ENCODE results near the gene ASMTL.
"Not testable (repeated sequence)": the region's sequence is repeated elsewhere in the genome, so short reads cannot be mapped to it uniquely, and the experiment has no call there.

The ASMTL gene

DNA sequence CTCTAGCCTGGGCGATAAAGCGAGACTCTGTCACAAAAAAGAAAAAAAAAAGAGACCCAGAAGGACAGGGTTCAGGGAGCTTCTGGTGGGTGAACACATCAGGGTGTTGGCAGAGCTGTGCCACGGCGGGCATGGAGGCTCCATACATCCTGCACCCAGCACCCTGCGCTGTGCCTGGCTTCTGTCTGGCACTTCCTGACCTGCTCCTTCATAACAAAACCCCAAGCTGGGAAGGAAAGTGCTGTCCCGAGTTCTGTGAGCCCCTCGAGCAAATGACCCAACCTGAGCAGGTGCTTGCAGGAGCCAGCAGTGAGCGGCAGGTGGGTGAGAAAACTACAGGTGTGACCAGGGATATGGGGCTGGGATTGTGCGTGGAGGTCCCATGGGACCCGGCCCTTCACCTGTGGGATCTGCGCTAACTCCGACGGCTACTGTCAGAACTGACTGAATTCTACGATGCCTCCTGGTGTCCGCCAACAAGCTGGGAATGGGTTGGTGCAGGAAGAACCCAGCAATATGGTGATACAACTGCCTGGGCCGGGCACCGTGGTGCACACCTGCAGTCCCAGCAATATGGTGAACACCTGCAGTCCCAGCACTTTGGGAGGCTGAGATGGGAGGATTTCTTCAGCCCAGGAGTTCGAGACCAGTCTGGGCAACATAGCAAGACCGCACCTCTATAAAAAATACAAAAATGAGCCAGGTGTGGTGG lies 18.9 kb downstream of the ASMTL start:
- no peak for DNase-seq

DNA sequence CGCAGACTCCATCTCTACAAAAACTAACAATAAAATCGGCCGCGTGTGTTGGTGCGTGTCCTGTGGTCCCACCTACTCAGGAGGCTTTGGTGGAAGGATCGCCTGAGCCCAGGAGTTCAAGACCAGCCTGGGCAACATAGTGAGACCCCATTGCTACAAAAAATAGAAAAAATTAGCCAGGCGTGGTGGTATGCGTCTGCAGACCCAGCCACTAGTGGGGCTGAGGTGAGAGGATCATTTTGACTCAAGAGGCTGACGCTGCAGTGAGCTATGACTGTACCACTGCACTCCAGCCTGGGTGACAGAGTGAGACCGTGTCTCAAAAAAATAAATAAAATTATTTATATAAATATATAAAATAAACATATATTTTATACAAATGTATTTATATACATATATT lies 22.3 kb downstream of the ASMTL start:
- no peak for DNase-seq

DNA sequence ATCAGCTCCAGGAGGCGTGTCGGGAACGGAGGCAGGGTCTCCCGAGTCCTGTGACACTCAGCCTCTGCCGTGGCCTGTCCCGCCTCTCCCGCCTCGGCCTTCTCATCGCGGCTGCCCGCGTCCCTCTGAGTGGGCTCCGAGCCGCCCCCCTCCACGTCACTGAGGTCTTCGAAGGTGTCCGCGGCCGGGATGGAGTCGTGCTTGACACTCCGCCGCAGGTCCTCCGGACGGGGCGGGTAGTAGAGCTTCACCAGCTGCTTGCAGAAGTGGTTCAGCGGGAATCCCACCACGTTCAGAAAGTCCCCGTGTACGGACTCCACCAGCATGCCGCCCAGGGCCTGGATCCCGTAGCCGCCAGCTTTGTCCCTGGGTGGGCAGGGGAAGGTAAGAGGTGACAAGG lies 25.0 kb downstream of the ASMTL start:
- no peak for DNase-seq

DNA sequence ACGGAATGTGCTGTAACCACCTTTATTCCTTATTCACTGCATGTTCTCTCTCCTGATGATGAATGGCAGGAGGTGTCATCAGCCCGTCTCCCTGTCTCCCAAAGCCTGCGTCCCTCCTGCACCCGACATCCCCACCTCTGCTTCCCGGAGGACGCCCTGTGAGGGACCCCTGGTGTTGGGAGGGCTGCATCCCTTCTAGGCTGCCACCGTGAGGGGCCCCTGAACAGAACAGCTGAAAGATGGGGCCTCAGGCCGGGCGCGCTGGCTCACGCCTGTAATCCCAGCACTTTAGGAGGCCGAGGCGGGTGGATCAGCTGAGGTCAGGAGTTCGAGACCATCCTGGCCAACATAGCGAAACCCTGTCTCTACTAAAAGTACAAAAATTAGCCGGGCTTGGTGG lies 26.4 kb downstream of the ASMTL start:
- DNase-seq = not testable (repeated sequence)

DNA sequence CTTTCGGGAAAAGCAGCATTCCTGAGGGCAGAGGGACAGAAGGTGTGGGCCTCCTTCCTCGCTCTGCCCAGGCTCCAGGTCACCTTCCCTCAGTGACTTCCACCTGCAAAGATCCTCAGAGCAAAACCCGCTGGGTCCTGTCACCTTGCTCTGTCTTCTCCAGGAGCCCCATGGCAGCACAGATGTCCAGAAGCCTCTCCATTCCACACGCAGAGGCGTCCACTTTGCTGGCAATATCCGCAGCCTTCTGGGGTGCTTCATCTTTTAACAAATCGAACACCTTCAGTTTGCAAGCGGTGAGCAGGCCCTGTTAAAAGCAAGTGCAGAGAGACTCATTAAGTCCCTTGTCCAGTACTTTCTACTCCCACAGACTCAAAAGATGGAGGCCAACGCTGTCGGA lies 27.3 kb downstream of the ASMTL start:
- no peak for DNase-seq

DNA sequence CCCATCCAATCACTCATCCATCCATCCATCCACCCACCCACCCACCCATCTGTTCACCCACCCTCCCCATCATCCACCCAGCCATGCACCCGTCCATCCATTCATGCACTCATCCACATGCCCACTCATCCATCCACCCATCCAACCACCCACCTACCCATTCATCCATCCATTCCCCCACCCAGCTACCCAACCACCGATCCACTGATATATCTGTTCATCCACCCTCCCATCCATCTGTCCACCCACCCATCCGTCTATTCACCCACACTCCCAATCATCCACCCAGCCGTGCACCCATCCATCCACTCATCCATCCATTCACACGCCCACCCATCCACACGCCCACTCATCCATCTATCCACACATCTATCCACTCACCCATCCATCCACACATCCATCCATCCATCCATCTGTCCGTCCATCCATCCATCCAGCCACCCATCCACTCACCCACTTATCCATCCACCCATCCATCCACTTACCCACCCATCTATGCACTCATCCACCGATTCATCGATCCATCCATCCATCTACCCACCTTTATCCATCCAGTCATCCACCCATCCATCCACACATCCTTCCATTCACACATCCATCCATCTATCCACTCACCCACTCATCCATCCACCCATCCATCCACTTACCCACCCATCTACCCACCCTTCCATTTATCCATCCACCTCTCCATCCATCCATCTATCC lies 28.4 kb downstream of the ASMTL start:
- no peak for DNase-seq

DNA sequence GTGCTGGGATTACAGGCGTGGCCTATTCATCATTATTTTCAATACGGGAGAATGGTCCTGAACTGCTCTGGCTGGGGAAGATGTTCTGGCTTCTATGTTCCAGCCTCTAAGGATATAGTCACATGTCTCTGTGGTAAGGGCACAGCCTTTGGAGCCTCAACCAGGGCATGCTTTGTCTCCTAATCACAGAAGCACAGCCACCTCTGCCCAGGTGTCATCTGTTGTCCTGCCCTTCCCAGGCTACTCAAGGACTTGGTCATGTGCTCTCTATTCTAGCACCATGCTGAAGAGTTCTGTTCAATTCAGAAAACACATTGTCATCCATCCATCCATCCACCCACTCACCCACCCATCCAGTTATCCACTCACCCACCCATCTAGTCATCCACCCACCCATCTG lies 29.5 kb downstream of the ASMTL start:
- DNase-seq = no peak

DNA sequence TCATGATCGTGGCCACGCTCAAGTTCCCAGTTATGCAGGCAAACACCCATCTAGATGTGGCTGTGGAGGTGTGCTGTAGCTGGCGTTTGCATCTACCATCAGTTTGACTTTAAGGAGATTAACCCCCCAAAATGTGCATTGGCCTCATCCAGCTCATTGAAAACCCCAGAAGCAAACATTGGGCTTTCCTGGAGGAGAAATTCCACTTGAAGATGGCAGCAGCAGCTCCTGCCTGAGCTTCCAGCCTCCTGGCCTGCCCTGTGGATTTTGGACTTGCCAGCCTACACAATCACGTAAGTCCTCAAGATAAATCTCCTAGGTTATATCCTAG lies 30.6 kb downstream of the ASMTL start:
- no peak for DNase-seq

DNA sequence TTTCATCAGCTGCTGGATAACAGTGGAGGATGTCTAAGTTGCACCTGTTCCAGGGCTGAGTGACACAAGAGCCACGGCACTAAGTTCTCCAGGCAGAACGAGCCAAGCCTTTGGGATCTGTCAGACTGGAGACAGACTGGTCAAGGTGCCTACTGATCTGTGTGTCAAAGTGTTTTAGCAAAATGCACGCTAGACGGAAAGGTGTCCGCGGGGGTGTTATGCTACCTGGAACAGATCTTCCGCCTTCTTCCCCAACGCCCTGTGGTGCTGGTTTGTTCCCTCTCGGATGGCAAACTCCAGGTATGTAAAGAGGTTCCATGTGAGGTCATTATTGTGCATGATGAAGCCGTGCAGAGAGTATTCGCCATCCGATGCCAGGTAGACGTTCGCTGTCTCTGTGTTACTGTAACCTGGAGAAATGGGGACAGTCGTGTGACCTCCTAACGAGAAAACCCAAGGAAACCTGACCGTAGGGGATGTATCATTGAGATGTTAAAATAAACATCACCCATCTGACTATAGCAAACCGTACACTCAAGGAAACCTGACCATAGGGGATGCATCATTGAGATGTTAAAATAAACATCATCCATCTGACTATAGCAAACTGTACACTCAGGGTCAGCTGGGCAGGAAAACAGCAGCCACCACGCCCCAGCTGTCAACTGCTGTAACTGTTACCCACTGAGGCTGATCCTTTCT lies 31.1 kb downstream of the ASMTL start:
- DNase-seq = no peak

DNA sequence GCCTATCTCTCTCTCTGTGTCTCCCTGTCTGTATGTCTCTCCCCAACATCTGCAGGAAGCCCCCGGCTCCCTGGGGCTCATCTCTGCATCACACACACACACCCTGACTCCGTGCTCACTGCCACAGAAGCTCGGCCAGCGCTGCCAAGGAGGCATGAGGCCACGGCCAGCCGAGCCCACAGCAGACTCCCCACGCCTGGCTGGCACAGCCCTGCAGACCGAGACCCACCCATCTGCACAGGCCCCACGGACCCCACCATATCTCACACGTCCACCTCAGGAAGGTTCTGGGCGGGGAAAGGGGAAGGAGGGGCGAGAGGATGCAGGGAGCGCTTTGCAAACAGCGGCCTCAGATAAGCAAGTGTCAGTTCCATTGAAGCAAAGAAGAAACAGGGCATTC lies 32.3 kb downstream of the ASMTL start:
- DNase-seq = no peak

DNA sequence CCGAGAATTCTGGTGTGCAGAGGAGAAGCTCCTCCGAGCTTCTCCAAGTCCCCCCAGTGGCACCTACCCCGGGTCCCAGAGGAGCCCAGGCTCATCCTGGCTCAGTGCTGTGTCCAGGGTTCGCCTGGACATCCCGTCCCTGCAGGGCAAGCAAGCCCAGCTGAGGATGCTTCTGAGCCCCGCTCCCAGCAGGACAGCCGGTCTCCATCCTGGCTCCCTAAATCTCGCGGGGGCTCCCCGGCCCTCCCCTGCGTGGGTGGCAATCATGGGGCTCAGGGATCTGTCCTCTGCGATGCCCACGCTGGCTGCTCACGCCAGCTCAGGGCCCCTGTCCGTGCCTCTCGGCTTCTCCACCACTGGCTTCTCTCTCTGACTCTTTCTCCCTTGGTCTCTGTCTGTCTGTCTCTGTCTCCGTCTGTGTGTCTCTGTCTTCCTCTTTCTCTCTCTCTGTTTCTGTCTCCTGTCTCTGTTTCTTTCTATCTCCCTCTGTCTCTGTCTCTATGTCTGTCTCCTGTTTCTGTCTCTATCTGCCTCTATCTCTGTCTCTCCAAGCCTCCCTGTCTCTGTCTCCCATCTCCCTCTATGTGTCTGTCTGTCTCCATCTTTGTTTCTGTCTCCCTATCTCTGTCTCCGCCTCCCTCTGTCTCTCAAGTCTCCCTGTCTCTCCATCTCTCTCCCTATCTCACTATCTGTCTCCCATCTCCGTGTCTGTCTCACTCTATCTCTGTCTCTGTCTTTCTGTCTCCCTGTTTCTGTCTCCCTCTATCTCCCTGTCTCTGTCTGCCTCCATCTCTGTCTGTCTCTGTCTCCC lies 33.0 kb downstream of the ASMTL start:
- DNase-seq = no peak

DNA sequence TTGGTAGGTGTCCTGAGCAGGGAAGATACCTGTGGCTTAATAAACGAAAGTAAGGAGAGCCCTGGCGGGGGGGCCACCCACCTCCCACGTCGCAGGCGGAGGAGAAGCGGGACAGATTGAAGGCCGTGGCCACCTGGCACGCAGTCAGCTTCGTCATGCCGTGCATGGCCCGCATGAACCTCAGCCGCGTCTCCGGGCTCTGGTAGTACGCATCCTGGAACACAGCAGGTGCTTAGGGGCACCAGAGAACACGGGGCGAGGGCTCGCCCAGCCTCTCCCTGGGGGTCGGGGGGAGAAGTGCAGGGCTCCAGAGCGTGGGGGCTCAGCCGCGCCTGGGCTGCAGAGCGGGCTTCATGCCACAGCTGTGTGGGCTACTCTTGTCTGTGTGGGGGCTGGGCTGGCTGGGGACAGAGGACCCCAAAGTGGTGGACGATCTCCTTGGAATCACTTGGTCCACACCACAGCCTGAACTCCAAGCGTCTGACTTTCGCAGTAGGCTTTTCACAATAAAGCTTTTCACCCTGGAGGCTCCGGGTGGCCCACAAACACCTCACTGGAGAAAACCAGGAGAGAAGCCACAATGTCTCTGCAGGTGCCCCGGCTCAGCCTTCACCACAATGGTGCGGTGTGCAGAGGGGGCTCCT lies 33.7 kb downstream of the ASMTL start:
- DNase-seq = no peak

DNA sequence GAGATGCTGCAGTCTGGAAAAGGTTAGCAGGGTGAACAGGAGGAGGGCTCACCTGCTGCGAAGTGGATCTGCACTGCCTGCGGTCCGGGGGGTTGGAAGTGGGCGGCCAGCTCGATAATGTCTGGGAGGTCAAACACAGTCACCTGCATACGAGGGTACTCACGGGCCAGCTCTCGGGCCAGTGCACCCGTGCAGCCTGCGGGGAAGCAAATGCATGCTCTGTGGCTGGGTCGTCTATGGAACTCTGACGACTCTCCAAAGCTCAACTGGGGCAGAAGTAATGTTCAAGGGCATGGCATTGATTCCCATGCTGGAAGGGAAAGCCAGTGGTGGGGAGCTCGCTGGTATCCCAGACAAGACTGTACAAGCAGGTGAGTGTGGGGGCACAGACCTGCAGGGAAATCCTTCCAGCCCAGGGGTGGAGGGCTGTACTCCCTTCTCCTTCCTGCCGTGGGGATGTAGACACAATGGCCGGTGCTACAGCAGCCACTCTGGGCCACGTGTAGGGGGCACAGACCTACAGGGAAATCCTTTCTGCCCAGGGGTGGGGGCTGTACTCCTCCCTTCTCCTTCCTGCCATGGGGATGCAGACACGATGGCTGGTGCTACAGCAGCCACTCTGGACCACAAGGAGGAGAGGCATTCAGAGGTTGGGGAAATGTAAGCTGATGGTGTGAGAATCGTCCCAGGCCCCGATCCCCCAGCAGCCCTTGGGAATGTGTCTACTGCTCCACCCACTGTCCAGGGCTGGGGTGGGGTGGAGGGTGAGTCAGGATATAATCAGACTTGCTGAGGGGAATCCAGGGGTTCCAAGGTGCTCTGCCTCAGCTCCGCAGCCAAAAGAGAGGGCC lies 34.6 kb downstream of the ASMTL start:
- DNase-seq = no peak

DNA sequence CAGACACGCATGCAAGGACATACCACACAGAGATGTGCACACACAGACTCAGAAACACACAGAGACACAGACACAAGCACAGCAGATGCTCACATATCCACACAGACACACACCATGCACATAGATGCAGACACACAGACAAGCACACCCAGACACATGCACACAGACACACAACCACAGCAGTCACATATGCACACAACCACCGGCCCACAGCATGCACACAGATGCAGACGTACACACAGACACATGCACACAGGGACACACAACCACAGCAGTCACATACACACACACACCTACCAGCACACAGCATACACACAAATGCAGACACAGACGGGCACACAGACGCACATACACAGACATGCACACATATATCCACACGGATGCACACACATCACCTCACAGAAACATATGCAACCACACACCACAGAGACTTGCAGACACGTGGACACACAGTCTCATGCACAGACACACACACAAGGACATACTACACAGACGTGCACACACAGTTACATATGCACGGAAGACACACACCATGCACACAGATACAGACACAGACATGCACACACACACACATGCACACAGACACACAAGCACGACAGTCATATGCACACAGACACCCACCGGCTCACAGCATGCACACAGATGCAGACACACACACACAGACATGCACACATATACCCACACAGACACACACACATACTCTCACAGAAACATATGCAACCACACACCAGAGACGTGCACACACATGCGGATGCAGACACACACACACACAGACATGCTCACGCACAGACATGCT lies 35.5 kb downstream of the ASMTL start:
- no peak for DNase-seq

DNA sequence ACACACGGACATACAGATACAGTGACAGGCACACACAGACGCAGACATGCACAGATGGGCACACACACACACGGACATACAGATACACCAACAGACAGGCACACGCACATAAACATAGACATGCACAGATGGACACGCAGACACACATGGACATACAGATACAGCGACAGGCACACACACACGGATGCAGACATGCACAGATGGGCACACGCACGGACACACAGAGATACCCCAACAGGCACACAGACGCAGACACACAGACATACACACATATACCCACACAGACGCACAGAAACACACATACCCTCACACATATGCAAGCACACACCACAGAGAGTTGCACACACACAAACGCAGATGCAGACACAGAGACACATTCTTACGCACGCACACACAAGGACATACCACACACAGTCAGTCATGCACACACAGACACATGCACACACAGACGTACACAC lies 36.4 kb downstream of the ASMTL start:
- no peak for DNase-seq

DNA sequence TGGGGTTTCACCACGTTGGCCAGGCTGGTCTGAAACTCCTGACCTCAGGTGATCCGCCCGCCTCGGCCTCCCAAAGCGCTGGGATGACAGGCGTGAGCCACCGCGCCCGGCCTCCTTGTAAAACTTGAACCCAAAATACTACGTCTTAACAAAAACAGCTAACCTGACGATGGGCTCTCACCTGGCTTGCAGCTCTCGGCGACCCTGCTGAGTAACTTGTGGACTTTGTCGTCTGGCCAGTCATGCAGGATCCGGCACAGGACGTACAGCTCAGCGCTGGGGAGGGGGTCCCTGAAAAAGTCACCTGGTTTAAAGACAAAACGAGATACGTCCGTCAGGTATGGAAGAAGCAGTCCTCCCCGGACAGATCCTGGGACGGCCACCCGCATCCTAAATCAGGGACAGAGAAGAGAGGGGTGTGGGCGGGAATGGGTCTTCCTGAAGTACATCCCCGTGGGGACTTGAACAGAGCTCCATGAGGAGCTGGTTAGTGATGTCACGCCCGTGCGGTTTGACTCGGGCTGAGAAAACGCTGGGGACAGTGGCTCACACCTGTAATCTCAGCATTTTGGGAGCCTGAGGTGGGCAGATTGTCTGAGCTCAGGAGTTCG lies 40.1 kb downstream of the ASMTL start:
- DNase-seq = no peak

DNA sequence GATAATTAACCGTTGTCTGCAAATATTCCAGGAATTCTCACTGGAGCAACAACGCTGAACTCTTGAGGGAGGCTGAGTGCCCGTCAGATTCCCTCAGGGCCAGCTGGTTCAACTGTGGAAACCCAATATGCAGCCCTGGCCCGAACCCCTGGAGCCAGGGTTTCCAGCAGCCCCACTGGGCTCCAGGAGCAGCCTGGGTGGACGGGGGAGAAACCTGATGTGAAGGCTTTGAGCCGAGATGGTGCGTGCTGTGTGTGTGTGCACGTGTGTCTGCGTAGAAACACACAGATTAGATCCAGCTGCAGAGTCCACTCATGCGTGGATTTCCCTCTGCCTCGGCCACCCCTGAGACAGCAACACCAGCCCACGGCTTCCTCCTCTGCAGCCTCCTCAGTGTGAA lies 41.4 kb downstream of the ASMTL start:
- DNase-seq = peak in 1 of 2 experiments; percentile 13

DNA sequence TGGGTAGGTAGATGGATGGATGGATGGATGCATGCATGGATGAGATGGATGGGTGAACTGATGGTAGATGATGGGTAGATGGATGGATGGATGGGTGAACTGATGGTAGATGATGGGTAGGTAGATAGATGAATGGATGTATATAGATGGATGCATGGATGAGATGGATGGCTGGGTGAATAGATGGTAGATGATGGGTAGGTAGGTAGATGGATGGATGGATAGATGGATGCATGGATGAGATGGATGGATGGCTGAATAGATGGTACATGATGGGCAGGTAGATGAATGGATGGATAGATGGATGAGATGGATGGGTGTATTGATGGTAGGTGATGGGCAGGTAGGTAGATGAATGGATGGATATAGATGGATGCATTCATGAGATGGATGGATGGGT lies 45.7 kb downstream of the ASMTL start:
- DNase-seq = no peak

DNA sequence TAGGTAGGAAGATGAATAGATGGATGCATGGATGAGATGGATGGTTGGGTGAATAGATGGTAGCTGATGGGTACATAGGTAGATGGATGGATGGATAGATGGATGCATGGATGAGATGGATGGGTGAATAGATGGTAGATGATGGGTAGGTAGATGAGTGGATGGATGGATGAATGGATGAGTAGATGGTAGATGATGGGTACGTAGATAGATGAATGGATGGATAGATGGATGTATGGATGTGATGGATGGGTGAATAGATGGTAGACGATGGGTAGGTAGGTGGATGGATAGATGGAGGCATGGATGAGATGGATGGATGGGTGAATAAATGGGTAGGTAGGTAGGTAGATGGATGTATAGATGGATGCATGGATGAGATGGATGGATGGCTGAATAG lies 46.9 kb downstream of the ASMTL start:
- DNase-seq = not testable (repeated sequence)

DNA sequence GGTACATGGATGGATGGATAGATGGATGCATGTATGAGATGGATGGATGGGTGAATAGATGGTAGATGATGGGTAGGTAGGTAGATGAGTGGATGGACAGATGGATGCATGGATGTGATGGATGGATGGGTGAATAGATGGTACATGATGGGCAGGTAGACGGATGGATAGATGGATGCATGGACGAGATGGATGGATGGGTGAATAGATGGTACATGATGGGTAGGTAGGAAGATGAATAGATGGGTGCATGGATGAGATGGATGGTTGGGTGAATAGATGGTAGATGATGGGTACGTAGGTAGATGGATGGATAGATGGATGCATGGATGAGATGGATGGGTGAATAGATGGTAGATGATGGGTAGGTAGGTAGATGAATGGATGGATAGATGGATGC lies 48.8 kb downstream of the ASMTL start:
- DNase-seq = not testable (repeated sequence)

DNA sequence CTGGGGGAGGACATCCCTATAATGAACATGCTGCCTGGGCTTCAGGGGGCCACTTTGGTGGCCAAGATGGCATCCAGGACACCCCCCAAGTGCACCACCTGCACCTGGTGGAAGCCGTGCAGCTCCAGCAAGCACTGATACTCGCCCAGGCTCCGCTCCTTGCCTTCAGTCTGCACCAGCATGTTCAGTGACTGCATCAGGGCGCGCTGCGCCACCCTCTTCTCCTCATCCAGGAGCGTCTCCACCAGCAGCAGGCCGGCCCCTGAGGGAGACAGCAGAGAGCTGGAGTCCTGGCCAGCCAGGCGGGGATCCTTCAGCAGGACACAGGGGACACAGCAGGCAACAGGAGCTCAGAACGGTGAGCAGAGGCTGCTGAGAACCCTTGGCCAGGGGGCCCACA lies 49.5 kb downstream of the ASMTL start:
- no peak for DNase-seq

Data from activated T-cell treated with anti-CD3 and anti-CD28 coated beads, Interleukin-2, amount 50 U/mL, for 48 hours (primary cell).